C4-2B (cell line): ENCODE measurements around the gene VPS33B.

Experiments used
- ZFX ChIP-seq: fragments of 450-650 bp; IDR thresholded peaks from 2 replicates; pipeline ENCODE4 v1.6.1; 2017
- TF ChIP-seq, protein P1 (sequence below): fragments of 450-650 bp; conservative IDR thresholded peaks from 2 replicates; pipeline ENCODE4 v1.5.1; 2017; ENCODE audit warnings: mild to moderate bottlenecking

DNA sequence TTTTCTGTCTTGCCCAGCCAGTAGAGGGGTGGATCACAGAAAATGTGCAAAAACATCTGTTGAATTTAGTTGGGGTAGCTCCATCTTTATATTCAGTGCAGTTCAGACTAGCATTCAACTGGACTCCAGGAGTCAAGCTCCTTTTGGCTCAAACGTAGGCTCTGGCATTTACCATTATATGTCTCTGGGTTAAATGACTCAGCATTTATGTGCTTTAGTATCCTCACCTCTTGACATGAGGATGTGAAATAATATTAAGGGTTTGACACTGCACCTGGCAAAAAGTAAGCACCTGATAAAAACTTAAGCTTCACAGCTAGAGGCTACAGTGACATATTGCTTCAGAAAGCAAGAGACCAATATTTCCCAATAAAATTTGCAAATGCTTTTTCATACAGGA, 42.8 kb downstream of the VPS33B start:
- TF ChIP-seq, protein P1, sequence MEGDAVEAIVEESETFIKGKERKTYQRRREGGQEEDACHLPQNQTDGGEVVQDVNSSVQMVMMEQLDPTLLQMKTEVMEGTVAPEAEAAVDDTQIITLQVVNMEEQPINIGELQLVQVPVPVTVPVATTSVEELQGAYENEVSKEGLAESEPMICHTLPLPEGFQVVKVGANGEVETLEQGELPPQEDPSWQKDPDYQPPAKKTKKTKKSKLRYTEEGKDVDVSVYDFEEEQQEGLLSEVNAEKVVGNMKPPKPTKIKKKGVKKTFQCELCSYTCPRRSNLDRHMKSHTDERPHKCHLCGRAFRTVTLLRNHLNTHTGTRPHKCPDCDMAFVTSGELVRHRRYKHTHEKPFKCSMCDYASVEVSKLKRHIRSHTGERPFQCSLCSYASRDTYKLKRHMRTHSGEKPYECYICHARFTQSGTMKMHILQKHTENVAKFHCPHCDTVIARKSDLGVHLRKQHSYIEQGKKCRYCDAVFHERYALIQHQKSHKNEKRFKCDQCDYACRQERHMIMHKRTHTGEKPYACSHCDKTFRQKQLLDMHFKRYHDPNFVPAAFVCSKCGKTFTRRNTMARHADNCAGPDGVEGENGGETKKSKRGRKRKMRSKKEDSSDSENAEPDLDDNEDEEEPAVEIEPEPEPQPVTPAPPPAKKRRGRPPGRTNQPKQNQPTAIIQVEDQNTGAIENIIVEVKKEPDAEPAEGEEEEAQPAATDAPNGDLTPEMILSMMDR, result no peak
- no peak for TF ChIP-seq ZFX
